ENCODE data around the gene PDPR.
"Not testable (repeated sequence)": the region's sequence is repeated elsewhere in the genome, so short reads cannot be mapped to it uniquely, and the experiment has no call there.

PDPR gene

DNA sequence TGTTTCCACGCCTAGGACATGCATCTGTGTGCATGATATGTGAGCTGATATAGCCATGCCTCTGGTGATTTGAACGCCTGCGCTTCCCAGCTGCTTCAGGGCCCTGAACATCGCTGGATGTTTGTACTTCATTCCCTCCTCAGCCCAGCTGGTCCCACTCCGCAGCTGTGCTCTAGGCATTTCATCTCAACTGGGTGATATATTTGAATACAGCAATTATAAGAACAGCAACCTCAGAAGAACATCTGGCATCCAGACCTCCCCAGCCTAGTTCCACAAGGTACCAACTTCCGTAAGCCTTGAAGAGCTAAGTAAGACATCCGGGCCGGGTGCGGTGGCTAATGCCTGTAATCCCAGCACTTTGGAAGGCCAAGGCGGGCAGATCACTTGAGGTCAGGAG lies 52.6 kb downstream of the PDPR start:
- DNase-seq, result not testable (repeated sequence)

DNA sequence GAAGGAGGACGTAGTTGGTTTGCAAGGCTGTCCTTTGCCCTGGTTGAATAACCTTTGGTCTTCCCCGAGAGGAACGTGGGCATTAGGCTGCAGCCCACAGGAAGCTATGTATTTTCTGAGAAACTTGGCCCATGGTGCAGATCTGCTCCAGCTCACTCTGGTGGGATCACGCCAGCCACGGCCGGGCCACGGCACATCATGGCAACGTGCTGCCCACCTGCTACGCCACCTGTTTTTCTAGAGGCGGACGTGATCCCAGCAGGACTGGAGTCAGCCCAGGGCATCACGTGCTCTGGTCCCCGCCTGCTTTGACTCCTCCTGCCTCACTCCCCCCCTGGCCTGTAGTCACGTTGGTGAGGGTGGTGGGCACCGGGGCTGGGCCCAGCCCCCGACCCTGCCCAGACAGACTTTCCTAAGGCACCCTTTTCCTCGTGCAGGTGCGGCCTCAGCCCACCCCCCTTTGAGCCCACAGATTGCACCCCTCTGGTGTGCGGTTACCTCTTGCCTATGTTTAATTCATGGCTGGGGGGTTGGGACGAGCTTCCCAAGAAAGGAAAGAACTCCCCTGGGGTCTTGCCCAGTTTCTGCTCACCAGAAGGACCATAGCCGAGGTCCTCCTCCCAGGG lies 59.2 kb downstream of the PDPR start, which contains the start of gene CLEC18C:
Gene CLEC18C (plus strand): TSS at position 576 of the 626 bp plus-strand sequence. CDS start 492 bp downstream, outside the sequence.
- DNase-seq, result not testable (repeated sequence)

DNA sequence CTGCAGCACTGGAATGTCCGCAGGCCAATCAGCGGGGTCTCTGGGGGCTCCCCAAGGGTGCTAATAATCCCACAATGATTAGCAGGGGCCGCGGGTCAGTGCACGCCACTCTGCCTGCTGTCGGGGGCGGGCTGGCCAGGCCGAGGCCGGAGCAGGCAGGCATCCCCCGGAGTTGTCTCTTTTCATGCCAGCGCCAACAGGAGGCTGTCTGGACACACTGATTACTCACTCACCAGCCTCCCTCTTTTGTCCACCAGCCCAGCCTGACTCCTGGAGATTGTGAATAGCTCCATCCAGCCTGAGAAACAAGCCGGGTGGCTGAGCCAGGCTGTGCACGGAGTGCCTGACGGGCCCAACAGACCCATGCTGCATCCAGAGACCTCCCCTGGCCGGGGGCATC lies 59.8 kb downstream of the PDPR start:
- DNase-seq, result not testable (repeated sequence)

DNA sequence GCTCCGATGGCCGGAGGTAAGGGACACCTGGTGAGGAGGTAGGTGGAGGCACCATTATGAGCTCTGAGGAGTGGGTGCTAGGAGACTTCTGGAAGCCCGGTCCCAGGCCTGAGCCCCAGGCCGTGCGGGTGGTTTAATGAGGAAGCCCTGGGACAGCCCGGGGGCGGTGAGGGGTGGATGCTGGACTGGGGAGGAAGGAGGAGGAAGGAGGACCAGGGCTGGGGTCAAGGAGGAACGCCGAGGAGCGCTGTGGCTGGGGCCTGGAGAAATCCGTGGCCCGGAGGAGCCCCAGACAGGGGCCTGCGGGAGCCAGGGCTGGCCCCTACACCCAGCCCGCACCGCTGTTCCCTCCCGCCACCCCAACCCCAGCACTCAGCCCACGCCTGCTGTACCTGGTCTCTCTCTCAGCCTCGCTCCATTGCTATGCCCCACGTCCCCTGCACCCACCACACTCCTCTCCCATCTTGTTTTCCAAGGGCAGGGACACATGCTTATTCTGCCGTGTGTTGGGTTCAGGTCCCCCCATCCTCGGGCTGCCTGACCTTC lies 60.3 kb downstream of the PDPR start:
- not testable (repeated sequence) for DNase-seq

DNA sequence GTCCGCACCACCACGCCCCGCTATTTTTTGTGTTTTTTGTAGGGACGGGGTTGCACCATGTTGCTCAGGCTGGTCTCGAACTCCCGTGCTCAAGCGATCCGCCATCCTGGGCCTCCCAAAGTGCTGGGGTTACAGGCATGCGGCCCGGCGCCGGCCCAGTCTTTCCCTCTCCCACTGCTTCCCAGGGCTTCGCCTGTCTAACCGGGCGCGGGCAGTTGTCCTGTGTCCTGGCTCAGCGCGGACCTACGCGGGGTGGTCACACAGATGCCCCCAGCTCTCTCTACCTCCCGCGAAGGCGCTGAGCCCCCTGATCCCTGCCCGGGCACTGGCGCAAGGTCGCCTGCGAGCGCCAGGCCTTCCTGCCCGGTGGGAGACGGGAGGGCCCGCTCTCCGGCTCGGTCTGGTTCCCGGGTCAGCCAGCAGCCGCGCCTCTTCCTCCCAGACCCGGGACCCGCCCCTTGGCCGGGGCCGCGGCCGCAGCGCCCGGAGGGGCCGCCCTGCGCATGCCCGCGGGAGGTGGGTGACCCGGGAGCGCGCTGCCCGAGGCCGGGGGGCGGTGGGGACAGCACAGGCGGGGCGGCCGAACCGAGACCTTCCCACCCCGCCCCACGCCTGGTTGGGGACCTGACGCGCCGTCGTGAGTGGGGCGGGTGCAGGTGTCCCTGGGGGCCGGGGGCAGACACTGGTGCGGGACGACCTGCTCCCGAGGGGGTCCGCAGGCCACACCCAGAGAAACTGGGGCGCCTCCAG lies 73.9 kb downstream of the PDPR start:
- not testable (repeated sequence) for DNase-seq

DNA sequence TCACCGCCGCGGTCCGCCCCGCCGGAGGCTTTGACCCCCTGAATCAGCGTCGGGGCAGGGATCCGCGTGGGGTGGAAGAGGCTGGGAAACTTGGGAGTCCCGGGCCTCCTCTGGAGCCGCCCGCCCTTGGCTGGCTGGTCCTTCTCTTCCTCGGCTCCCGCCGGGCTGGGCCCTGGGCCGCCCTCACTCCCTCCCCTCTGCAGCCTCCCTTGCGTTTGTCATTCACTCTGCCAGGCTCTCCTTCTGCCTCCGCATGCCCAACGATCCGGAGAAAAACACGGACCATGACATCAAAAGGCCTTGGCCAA lies 74.4 kb downstream of the PDPR start:
- DNase-seq, result not testable (repeated sequence)

DNA sequence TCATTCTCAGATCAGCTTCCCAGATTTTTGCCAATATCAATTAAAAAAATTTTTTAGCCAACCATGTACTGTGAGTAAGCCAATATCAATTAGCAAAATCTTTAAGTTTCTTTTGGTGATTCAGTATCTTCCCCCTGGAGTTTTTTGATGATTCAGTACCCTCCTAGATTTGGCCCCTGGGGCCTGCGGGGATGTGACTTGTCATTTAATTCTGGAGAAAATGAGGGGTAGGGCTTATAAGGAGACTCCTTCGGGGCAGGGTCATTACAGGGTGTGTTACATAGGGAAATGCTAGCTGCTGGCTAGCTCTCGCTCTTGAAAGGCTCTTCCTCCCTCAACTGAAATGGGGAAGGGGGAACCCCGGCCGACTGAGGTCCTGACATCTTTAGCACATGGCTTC lies 76.4 kb downstream of the PDPR start:
- DNase-seq, result not testable (repeated sequence)

DNA sequence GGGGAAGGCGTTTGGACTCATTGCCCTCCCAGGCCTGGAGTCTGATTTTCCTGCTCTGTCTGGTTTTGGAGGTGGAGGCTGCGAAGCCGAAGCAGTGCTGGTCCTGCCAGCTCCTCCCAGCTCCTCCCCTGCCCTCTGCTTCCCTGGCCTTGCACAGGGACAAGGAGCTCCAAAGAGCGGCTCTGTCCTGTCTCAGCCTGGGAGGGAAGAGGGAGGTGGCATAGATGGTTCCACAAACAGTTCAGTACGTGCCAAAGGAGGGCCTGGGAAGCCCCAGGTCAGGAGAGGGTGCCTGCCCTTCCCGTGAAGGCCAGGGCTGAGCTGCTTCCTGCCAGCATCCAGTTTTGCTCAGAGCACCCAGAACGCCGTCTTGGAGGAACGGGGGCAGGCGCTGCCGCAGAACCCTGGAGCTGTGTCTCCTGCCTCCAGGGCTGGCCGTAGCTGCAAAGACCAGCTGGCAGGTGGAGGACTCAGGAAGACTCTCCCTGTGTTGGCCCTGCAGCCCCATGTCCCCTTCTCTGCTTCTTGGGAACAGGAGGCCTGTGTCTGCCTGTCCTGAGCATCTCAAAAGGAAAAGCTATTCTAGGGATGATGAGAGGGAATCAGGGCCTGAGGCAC lies 82.7 kb downstream of the PDPR start:
- not testable (repeated sequence) for DNase-seq

DNA sequence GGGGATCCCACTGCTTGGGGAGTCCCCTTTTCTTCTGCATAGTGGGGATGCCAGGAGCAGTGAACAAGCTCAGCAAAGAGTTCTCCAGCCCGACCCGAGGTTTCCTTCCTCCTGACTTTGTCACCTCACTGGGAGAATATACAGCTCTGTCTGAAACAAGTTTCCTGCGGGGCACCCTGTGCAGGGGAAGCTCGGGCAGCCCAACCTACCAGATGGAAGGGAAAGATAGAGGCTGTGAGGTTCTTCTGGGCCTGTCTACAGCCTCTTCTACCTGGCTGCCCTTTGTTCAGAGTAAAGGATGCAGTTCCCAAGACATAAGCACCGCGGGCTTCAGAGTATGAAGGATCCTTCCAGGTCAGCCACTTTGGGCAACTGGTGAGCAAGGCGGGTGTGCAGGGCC lies 83.5 kb downstream of the PDPR start:
- DNase-seq, result not testable (repeated sequence)

DNA sequence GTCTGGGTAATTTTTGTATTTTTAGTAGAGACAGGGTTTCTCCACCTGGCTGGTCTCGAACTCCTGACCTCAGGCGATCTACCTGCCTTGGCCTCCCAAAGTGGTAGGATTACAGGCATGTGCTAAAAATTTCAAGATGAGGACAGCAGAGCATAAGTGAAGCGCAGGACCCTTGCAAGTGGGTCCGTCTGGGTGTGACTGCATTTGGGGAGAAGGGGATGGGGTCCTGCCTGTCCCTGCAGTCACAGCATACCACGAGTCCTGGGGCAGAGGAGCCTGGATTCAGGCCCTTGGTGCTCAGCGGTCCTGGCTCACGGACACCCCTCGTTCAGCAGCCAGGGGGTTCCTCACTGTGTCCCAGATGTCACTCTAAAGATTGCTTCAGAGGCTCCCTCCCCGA lies 84.1 kb downstream of the PDPR start:
- DNase-seq, result not testable (repeated sequence)

DNA sequence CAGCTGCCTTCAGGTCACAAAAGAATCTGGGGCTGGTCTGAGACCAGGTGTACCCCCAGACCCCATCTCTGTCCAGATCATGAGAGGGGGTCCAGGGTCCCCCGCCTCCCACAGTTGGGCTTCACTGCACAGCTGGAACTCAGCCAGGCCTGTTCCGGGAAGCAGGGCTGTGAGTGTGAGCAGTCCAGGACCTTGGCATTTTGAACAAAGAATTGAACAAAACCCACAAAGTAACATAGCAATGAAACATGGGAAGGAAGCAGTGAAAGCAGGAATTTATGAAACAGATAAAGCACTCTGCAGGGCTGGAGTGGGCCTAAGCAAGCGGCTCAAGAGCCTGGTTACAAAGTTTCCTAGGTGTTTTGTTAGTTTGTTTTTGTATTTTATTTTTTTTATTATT lies 84.5 kb downstream of the PDPR start:
- not testable (repeated sequence) for DNase-seq

DNA sequence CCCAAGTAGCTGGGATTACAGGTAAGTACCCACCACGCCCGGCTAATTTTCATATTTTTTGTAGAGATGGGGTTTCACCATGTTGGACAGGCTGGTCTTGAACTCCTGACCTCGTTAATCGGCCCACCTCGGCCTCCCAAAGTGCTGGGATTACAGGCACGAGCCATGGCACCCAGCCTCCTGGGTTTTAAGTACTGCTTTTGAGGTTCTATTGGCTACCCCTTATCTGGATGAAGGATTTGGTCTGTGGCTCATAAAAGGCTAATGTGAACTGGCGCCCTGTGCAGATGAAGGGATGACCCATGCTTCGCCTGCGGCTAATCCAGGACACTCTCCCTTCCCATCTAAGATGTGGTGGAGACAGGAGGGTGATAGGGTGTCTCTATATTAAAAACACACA lies 85.0 kb downstream of the PDPR start:
- DNase-seq, result not testable (repeated sequence)

DNA sequence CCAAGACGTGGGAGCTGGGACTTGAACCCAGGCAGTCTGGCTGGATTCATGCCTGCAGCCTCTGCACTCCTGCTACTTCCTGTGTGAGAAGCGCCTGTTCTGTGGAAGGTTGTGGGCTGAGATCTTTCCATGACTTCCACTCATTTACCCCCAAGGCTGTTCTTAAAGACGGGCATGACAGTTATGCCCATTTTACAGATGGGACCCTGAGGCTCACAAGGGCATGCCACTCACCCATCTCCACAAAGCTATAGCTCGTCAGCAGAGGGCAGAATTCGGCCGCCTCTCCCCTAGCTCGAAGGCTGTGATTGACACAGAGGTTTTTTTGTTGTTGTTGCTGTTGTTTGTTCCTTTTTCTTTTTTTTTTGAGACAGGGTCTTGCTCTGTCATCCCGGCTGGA lies 85.9 kb downstream of the PDPR start:
- DNase-seq, result not testable (repeated sequence)

DNA sequence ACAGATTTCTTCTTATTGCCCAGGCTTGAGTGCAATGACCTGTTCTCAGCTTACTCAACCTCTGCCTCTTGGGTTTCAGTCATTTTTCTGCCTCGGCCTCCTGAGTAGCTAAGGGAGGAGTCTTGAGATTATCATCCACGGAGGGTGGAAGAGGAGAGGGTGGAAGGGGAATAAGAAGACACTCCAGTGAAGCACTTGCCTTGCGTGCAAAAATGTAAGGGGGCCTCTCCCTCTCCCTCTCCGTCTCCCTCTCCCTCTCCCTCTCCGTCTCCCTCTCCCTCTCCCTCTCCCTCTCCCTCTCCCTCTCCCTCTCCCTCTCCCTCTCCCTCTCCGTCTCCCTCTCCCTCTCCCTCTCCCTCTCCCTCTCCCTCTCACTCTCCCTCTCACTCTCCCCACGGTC lies 89.4 kb downstream of the PDPR start:
- not testable (repeated sequence) for DNase-seq

DNA sequence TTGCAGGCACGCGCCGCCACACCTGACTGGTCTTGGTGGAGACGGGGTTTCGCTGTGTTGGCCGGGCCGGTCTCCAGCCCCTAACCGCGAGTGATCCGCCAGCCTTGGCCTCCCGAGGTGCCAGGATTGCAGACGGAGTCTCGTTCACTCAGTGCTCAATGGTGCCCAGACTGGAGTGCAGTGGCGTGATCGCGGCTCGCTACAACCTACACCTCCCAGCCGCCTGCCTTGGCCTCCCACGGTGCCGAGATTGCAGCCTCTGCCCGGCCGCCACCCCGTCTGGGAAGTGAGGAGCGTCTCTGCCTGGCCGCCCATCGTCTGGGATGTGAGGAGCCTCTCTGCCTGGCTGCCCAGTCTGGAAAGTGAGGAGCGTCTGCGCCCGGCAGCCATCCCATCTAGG lies 89.9 kb downstream of the PDPR start:
- DNase-seq, result not testable (repeated sequence)

DNA sequence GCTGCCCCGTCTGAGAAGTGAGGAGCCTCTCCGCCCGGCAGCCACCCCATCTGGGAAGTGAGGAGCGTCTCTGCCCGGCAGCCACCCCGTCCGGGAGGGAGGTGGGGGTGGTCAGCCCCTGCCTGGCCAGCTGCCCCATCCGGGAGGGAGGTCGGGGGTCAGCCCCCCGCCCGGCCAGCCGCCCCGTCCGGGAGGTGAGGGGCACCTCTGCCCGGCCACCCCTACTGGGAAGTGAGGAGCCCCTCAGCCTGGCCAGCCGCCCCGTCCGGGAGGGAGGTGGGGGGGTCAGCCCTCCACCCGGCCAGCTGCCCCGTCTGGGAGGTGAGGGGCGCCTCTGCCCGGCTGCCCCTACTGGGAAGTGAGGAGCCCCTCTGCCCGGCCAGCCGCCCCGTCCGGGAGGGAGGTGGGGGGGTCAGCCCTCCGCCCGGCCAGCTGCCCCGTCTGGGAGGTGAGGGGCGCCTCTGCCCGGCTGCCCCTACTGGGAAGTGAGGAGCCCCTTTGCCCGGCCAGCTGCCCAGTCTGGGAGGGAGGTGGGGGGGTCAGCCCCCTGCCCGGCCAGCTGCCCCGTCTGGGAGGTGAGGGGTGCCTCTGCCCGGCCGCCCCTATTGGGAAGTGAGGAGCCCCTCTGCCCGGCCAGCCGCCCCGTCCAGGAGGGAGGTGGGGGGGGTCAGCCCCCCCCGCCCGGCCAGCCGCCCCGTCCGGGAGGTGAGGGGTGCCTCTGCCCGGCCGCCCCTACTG lies 90.7 kb downstream of the PDPR start:
- DNase-seq, result not testable (repeated sequence)

DNA sequence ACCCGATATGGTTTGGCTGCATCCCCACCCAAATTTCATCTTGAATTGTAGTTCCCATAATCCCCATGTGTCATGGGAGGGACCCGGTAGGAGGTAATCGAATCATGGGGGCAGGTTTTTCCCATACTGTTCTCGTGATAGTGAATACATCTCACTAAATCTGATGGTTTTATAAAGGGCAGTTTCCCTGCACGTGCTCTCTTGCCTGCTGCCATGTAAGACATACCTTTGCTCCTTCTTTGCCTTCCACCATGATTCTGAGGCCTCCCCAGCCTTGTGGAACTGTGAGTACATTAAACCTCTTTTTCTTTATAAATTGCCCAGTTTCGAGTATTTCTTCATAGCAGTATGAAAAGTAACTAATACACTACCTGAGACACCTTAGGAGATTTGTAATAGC lies 92.2 kb downstream of the PDPR start:
- not testable (repeated sequence) for DNase-seq

All from T1000 (cell line).